Astrocyte (in vitro differentiated cells and primary cell): ENCODE results near the gene UCK1. TPM values are rescaled to one million over a fixed set of nuclear protein-coding genes. Genes with fewer than 3 reads are reported as not detected.

Experiments used
- DNase-seq: peaks from one replicate; pipeline ENCODE4 v3.0.0-alpha.2; 2010; ENCODE audit warnings: low read depth
- FAIRE-seq: peaks from 2 replicates; lab custom pipeline; 2011; peaks lifted over from hg19 to GRCh38; lab: Jason Lieb, UNC
- H2AFZ ChIP-seq: 2 replicates; pipeline ENCODE4 v1.6.0; 2012; ENCODE audit warnings: low read depth, low read length, inconsistent platforms
- H3K27ac ChIP-seq: 2 replicates; pipeline ENCODE4 v1.5.1; 2011; ENCODE audit warnings: low read depth, low read length, inconsistent platforms
- H3K27me3 ChIP-seq: 2 replicates; pipeline ENCODE4 v1.6.0; 2011; ENCODE audit warnings: low read length, inconsistent platforms; ENCODE audit not compliant: insufficient read depth
- H3K36me3 ChIP-seq: 2 replicates; pipeline ENCODE4 v1.5.1; 2011; ENCODE audit warnings: low read length, inconsistent platforms; ENCODE audit not compliant: insufficient read depth
- H3K4me1 ChIP-seq: 2 replicates; pipeline ENCODE4 v1.5.1; 2011; ENCODE audit warnings: low read length, inconsistent platforms; ENCODE audit not compliant: insufficient read depth
- H3K4me2 ChIP-seq: 2 replicates; pipeline ENCODE4 v1.6.0; 2012; ENCODE audit warnings: low read length, inconsistent platforms
- H3K4me3 ChIP-seq: 2 replicates; pipeline ENCODE4 v1.5.1; 2011; ENCODE audit warnings: low read depth, mild to moderate bottlenecking, low read length, inconsistent platforms; ENCODE audit not compliant: insufficient read depth
- H3K79me2 ChIP-seq: 2 replicates; pipeline ENCODE4 v1.6.0; 2012; ENCODE audit warnings: mild to moderate bottlenecking, low read length, inconsistent platforms; ENCODE audit not compliant: insufficient read depth
- H3K9ac ChIP-seq: 2 replicates; pipeline ENCODE4 v1.6.0; 2012; ENCODE audit warnings: mild to moderate bottlenecking, low read length, inconsistent platforms
- H3K9me3 ChIP-seq: 2 replicates; pipeline ENCODE4 v1.5.1; 2012; ENCODE audit warnings: low read depth, mild to moderate bottlenecking, low read length, inconsistent platforms; ENCODE audit not compliant: insufficient read depth
- H4K20me1 ChIP-seq: 2 replicates; pipeline ENCODE4 v1.6.0; 2012; ENCODE audit warnings: low read length, inconsistent platforms; ENCODE audit not compliant: insufficient read depth
- H3K27ac Mint-ChIP-seq: one replicate; pipeline ENCODE4 v1.8.0; 2021; ENCODE audit warnings: mild to moderate bottlenecking, mixed read lengths; ENCODE audit not compliant: unreplicated experiment
- H3K27me3 Mint-ChIP-seq: one replicate; pipeline ENCODE4 v1.8.0; 2021; ENCODE audit warnings: low read depth, mixed read lengths; ENCODE audit not compliant: unreplicated experiment
- H3K36me3 Mint-ChIP-seq: one replicate; pipeline ENCODE4 v1.8.0; 2021; ENCODE audit warnings: low read depth, mixed read lengths; ENCODE audit not compliant: unreplicated experiment
- H3K4me1 Mint-ChIP-seq: one replicate; pipeline ENCODE4 v1.8.0; 2021; ENCODE audit warnings: low read depth, mixed read lengths; ENCODE audit not compliant: unreplicated experiment
- H3K4me3 Mint-ChIP-seq: one replicate; pipeline ENCODE4 v1.8.0; 2021; ENCODE audit warnings: mild to moderate bottlenecking, moderate library complexity, mixed read lengths; ENCODE audit not compliant: unreplicated experiment
- H3K9me3 Mint-ChIP-seq: one replicate; pipeline ENCODE4 v1.8.0; 2021; ENCODE audit warnings: mild to moderate bottlenecking, mixed read lengths; ENCODE audit not compliant: unreplicated experiment
- CTCF ChIP-seq: IDR thresholded peaks from 2 replicates; pipeline ENCODE4 v1.5.1; 2011; ENCODE audit warnings: low read depth, mild to moderate bottlenecking, inconsistent platforms, low read length, moderate library complexity; ENCODE audit not compliant: insufficient read depth
- EZH2 ChIP-seq: IDR thresholded peaks from 2 replicates; pipeline ENCODE4 v1.6.1; 2012; ENCODE audit warnings: mild to moderate bottlenecking, low read length, inconsistent platforms; ENCODE audit not compliant: insufficient read depth
- total RNA-seq: library from RNA; stranded (reverse); gene quantifications from 2 replicates; pipeline ENCODE4 v1.2.1, GENCODE V29; 2021

Gene UCK1
- total RNA-seq, 1 donor from 2014 or later = 15.4 TPM

- Mint-ChIP-seq H3K4me3 (no peak overlapping the region), H3K9me3 (peaks cover 56% of the 10 kb centered on the region)
These were observed 15.4 kb upstream of the UCK1 start for GRCh38 chr9:131546336-131547084.

GRCh38 chr9:131545786-131546335 is 14.8 kb upstream of the UCK1 start:
- Histone ChIP-seq H3K4me3 (no peak overlapping the region), H3K27ac (no peak overlapping the region), H3K9ac (no peak overlapping the region), H3K4me1 (peaks cover 3% of the 10 kb centered on the region), H4K20me1 (no peaks in the 10 kb centered on the region), H3K36me3 (no peaks in the 10 kb centered on the region), H3K4me2 (peak overlapping the region; percentile 79), H3K27me3 (peaks cover 25% of the 10 kb centered on the region), H3K79me2 (no peaks in the 10 kb centered on the region), H3K9me3 (peaks cover 16% of the 10 kb centered on the region), H2AFZ (no peak overlapping the region)
- FAIRE-seq (no peak), DNase-seq (no peak)
- peak; percentile 97 for TF ChIP-seq EZH2
- no peak for TF ChIP-seq CTCF
- Mint-ChIP-seq H3K9me3 (peaks cover 56% of the 10 kb centered on the region), H3K27ac (no peak overlapping the region), H3K4me3 (no peak overlapping the region), H3K27me3 (peaks cover 52% of the 10 kb centered on the region), H3K4me1 (no peaks in the 10 kb centered on the region), H3K36me3 (peaks cover 13% of the 10 kb centered on the region)

More at GRCh38 chr9:131546336-131547084, 15.4 kb upstream of the UCK1 start:
- H3K27ac ChIP-seq = no peak overlapping the region
- H3K9ac ChIP-seq = no peak overlapping the region
- H3K4me3 ChIP-seq = peak overlapping the region; percentile 33
- peaks cover 16% of the 10 kb centered on the region for H3K9me3 ChIP-seq
- DNase-seq (no peak), FAIRE-seq (no peak)
- peaks cover 15% of the 10 kb centered on the region for H3K36me3 Mint-ChIP-seq
- no peak overlapping the region for H3K27ac Mint-ChIP-seq
- no peak overlapping the region for H2AFZ ChIP-seq
- no peaks in the 10 kb centered on the region for H3K79me2 ChIP-seq
- H4K20me1 ChIP-seq = no peaks in the 10 kb centered on the region
- peaks cover 55% of the 10 kb centered on the region for H3K27me3 Mint-ChIP-seq
- H3K4me1 ChIP-seq = peaks cover 3% of the 10 kb centered on the region
- peaks cover 25% of the 10 kb centered on the region for H3K27me3 ChIP-seq
- peak overlapping the region; percentile 79 for H3K4me2 ChIP-seq
- H3K36me3 ChIP-seq = no peaks in the 10 kb centered on the region
- no peaks in the 10 kb centered on the region for H3K4me1 Mint-ChIP-seq
- TF ChIP-seq EZH2 = no peak
- no peak for TF ChIP-seq CTCF
